CD4-positive, alpha-beta T cell treated with Interferon gamma for 1 hour (primary cell): ENCODE results near the gene VPS4A.

Source experiments
- DNase-seq: peaks from one replicate; pipeline ENCODE4 v3.0.0-alpha.2; 2020

Gene VPS4A

GRCh38 chr16:69368866-69369265 lies 57.7 kb downstream of the VPS4A start:
- DNase-seq = no peak

GRCh38 chr16:69371564-69371963 lies 60.4 kb downstream of the VPS4A start:
- no peak for DNase-seq

- DNase-seq = no peak
These were observed 61.9 kb downstream of the VPS4A start for GRCh38 chr16:69373019-69373418.
